Liver (tissue), 9 donors: ENCODE data around the gene DIAPH3. TPM values are rescaled to one million over a fixed set of nuclear protein-coding genes. Genes with fewer than 3 reads are reported as not detected.

Experiments used
- DNase-seq: peaks from one replicate; pipeline ENCODE4 v3.0.0-alpha.2; 2017; ENCODE audit warnings: low spot score
- H3K27ac ChIP-seq, 2 donors: one replicate each; pipeline ENCODE4 v1.7.0; 2013; ENCODE audit warnings: inconsistent platforms in 2 of 2, low read length in 2 of 2, control low read depth in 1 of 2, low read depth in 1 of 2, mild to moderate bottlenecking in 1 of 2
- H3K27me3 ChIP-seq, 4 donors: one replicate each; pipeline versions ENCODE4 v1.6.1 to v1.7.0; 2013; ENCODE audit warnings: low read length in 3 of 4, inconsistent platforms in 1 of 4, mild to moderate bottlenecking in 1 of 4, moderate library complexity in 1 of 4; ENCODE audit not compliant: control insufficient read depth in 4 of 4, insufficient read depth in 4 of 4
- H3K36me3 ChIP-seq, 4 donors: one replicate each; pipeline versions ENCODE4 v1.6.1 to v1.7.0; 2013; ENCODE audit warnings: low read length in 3 of 4, mild to moderate bottlenecking in 3 of 4, low read depth in 1 of 4, moderate library complexity in 1 of 4; ENCODE audit not compliant: control insufficient read depth in 4 of 4, insufficient read depth in 3 of 4
- H3K4me1 ChIP-seq, 4 donors: one replicate each; pipeline versions ENCODE4 v1.6.1 to v1.7.0; 2013; ENCODE audit warnings: low read length in 3 of 4, mild to moderate bottlenecking in 3 of 4, moderate library complexity in 1 of 4; ENCODE audit not compliant: control insufficient read depth in 4 of 4, insufficient read depth in 4 of 4
- H3K4me3 ChIP-seq, 3 donors: one replicate each; pipeline versions ENCODE4 v1.6.1 to v1.7.0; 2013; ENCODE audit warnings: low read length in 3 of 3, control low read depth in 1 of 3, low read depth in 1 of 3, mild to moderate bottlenecking in 1 of 3
- H3K9ac ChIP-seq, 2 donors: one replicate each; pipeline ENCODE4 v1.7.0; 2013; ENCODE audit warnings: low read length in 2 of 2, mild to moderate bottlenecking in 2 of 2, moderate library complexity in 2 of 2, control low read depth in 1 of 2, low read depth in 1 of 2
- H3K9me3 ChIP-seq, 4 donors: one replicate each; pipeline versions ENCODE4 v1.6.1 to v1.7.0; 2013; ENCODE audit warnings: low read length in 3 of 4; ENCODE audit not compliant: control insufficient read depth in 4 of 4
- EGR1 ChIP-seq, 2 donors: IDR thresholded peaks; 2 replicates each; pipeline ENCODE4 v1.6.1; 2016 to 2018; ENCODE audit warnings: antibody characterized with exemption in 2 of 2, low read depth in 2 of 2
- FOXA1 ChIP-seq: IDR thresholded peaks from 2 replicates; pipeline ENCODE4 v1.6.1; 2016; ENCODE audit warnings: antibody characterized with exemption
- FOXA2 ChIP-seq: IDR thresholded peaks from 2 replicates; pipeline ENCODE4 v1.6.1; 2016; ENCODE audit warnings: antibody characterized with exemption
- GABPA ChIP-seq, 2 donors: IDR thresholded peaks in 1 of 2; conservative IDR thresholded peaks in 1 of 2; 2 replicates each; pipeline ENCODE4 v1.6.1; 2016; ENCODE audit warnings: antibody characterized with exemption in 2 of 2, mild to moderate bottlenecking in 1 of 2, moderate library complexity in 1 of 2
- HNF4A ChIP-seq, 2 donors: conservative IDR thresholded peaks; 2 replicates each; pipeline ENCODE4 v1.6.1; 2016; ENCODE audit warnings: antibody characterized with exemption in 2 of 2, mild to moderate bottlenecking in 2 of 2
- HNF4G ChIP-seq: IDR thresholded peaks from 2 replicates; pipeline ENCODE4 v1.6.1; 2016; ENCODE audit warnings: antibody characterized with exemption
- JUND ChIP-seq, 2 donors: IDR thresholded peaks; 2 replicates each; pipeline ENCODE4 v1.6.1; 2016; ENCODE audit warnings: antibody characterized with exemption in 2 of 2
- NR2F2 ChIP-seq: IDR thresholded peaks from 2 replicates; pipeline ENCODE4 v1.6.1; 2016; ENCODE audit warnings: antibody characterized with exemption
- RAD21 ChIP-seq, 2 donors: IDR thresholded peaks; 2 replicates each; pipeline ENCODE4 v1.6.1; 2016; ENCODE audit warnings: antibody characterized with exemption in 2 of 2, mild to moderate bottlenecking in 2 of 2
- RXRA ChIP-seq, 2 donors: IDR thresholded peaks; 2 replicates each; pipeline ENCODE4 v1.6.1; 2017 to 2018; ENCODE audit warnings: antibody characterized with exemption in 2 of 2, mild to moderate bottlenecking in 1 of 2
- SP1 ChIP-seq: IDR thresholded peaks from 2 replicates; pipeline ENCODE4 v1.6.1; 2018; ENCODE audit warnings: antibody characterized with exemption, mild to moderate bottlenecking
- TAF1 ChIP-seq: conservative IDR thresholded peaks from 2 replicates; pipeline ENCODE4 v1.6.1; 2016; ENCODE audit warnings: antibody characterized with exemption, mild to moderate bottlenecking
- YY1 ChIP-seq: IDR thresholded peaks from 2 replicates; pipeline ENCODE4 v1.6.1; 2016; ENCODE audit warnings: antibody characterized with exemption, mild to moderate bottlenecking
- WGBS: extraction: QIAGEN DNeasy Blood & Tissue Kit; methylation state at CpG from one replicate; pipeline ENCODE4 v1.1.7; 2013; 5-methylcytosine and 5-hydroxymethylcytosine counted together
- polyA plus RNA-seq, 2 donors: library from polyadenylated mRNA; stranded (reverse) in 1 of 2; unstranded in 1 of 2; fragments of 200-250 nt in 1 of 2; fragments of >200 nt in 1 of 2; fragmentation: Nextera tagmentation in 1 of 2; extraction: Ambion mirVana in 1 of 2; gene quantifications; one replicate each; pipeline versions ENCODE4 v1.2.1 to v1.2.3, GENCODE V29; 2013 to 2015
- total RNA-seq, 2 donors: library from RNA; depleted of rRNA; stranded (reverse); fragments of >200 nt; gene quantifications; one replicate each; pipeline ENCODE4 v1.2.3, GENCODE V29; 2014
- TF ChIP-seq, protein P1 (sequence below): IDR thresholded peaks from 2 replicates; pipeline ENCODE4 v1.6.1; 2016; ENCODE audit warnings: antibody characterized with exemption
- TF ChIP-seq, protein P2 (sequence below): IDR thresholded peaks from 2 replicates; pipeline ENCODE4 v1.6.1; 2016; ENCODE audit warnings: antibody characterized with exemption
- TF ChIP-seq, protein P3 (sequence below): IDR thresholded peaks from 2 replicates; pipeline ENCODE4 v1.6.1; 2016; ENCODE audit warnings: antibody characterized with exemption
- TF ChIP-seq, protein P4 (sequence below): IDR thresholded peaks from 2 replicates; pipeline ENCODE4 v1.6.1; 2016; ENCODE audit warnings: antibody characterized with exemption, mild to moderate bottlenecking
- donor health status: healthy.
- donor health status: healthy.
- donor health status: healthy.
- donor health status: healthy.
- donor health status: healthy.

The DIAPH3 gene
- total and polyA plus RNA-seq, 4 donors = 0.08 to 11.1 (median 0.27) TPM

DNA sequence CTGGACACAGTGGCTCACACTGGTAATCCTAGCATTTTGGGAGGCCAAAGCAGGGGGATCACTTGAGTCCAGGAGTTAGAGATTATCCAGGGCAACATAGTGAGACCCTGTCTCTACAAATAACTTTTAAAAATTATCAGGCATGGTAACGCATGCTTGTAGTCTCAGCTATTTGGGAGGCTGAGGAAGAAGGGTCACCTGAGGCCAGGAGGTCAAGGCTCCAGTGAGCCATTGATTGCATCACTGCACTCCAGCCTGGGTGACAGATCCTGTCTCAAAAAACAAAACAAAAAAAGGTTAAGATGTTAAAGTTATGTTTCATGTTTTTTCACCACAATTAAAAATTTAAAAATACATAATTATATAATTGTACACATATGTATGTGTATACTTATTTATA, 19.2 kb upstream of the DIAPH3 start:
- no peaks in the 10 kb centered on the region for H3K4me1 ChIP-seq
- H3K27me3 ChIP-seq = peaks cover 0 to 4% (median 0%) of the 10 kb centered on the region in 4 donors
- H3K9me3 ChIP-seq = no peaks in the 10 kb centered on the region
- H3K27ac ChIP-seq = no peak overlapping the region
- whole genome bisulfite sequencing = 48% methylated on average over 1 of the region's 1 CpG
- TF ChIP-seq RAD21 (IDR thresholded peaks at IDR 0.05) (no peak), SP1 (no peak), HNF4G (no peak), GABPA (IDR thresholded peaks at IDR 0.05 in 1 of 2, conservative IDR thresholded peaks at IDR 0.05 in 1 of 2) (no peak), YY1 (no peak), HNF4A (conservative IDR thresholded peaks at IDR 0.05) (no peak), JUND (IDR thresholded peaks at IDR 0.05) (no peak), FOXA2 (no peak), FOXA1 (no peak), RXRA (IDR thresholded peaks at IDR 0.05) (no peak), EGR1 (IDR thresholded peaks at IDR 0.05; ENCODE audit: low read depth in 2 of 2) (no peak)
- TF ChIP-seq, protein P1, sequence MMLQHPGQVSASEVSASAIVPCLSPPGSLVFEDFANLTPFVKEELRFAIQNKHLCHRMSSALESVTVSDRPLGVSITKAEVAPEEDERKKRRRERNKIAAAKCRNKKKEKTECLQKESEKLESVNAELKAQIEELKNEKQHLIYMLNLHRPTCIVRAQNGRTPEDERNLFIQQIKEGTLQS = no peak
- TF ChIP-seq, protein P2, sequence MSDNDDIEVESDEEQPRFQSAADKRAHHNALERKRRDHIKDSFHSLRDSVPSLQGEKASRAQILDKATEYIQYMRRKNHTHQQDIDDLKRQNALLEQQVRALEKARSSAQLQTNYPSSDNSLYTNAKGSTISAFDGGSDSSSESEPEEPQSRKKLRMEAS = no peak
- TF ChIP-seq, protein P3, sequence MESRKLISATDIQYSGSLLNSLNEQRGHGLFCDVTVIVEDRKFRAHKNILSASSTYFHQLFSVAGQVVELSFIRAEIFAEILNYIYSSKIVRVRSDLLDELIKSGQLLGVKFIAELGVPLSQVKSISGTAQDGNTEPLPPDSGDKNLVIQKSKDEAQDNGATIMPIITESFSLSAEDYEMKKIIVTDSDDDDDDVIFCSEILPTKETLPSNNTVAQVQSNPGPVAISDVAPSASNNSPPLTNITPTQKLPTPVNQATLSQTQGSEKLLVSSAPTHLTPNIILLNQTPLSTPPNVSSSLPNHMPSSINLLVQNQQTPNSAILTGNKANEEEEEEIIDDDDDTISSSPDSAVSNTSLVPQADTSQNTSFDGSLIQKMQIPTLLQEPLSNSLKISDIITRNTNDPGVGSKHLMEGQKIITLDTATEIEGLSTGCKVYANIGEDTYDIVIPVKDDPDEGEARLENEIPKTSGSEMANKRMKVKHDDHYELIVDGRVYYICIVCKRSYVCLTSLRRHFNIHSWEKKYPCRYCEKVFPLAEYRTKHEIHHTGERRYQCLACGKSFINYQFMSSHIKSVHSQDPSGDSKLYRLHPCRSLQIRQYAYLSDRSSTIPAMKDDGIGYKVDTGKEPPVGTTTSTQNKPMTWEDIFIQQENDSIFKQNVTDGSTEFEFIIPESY = no peak
- TF ChIP-seq, protein P4, sequence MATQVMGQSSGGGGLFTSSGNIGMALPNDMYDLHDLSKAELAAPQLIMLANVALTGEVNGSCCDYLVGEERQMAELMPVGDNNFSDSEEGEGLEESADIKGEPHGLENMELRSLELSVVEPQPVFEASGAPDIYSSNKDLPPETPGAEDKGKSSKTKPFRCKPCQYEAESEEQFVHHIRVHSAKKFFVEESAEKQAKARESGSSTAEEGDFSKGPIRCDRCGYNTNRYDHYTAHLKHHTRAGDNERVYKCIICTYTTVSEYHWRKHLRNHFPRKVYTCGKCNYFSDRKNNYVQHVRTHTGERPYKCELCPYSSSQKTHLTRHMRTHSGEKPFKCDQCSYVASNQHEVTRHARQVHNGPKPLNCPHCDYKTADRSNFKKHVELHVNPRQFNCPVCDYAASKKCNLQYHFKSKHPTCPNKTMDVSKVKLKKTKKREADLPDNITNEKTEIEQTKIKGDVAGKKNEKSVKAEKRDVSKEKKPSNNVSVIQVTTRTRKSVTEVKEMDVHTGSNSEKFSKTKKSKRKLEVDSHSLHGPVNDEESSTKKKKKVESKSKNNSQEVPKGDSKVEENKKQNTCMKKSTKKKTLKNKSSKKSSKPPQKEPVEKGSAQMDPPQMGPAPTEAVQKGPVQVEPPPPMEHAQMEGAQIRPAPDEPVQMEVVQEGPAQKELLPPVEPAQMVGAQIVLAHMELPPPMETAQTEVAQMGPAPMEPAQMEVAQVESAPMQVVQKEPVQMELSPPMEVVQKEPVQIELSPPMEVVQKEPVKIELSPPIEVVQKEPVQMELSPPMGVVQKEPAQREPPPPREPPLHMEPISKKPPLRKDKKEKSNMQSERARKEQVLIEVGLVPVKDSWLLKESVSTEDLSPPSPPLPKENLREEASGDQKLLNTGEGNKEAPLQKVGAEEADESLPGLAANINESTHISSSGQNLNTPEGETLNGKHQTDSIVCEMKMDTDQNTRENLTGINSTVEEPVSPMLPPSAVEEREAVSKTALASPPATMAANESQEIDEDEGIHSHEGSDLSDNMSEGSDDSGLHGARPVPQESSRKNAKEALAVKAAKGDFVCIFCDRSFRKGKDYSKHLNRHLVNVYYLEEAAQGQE = no peak
- DNase-seq = no peak
- no peak overlapping the region for H3K4me3 ChIP-seq
- no peak overlapping the region for H3K9ac ChIP-seq
- H3K36me3 ChIP-seq = no peaks in the 10 kb centered on the region

DNA sequence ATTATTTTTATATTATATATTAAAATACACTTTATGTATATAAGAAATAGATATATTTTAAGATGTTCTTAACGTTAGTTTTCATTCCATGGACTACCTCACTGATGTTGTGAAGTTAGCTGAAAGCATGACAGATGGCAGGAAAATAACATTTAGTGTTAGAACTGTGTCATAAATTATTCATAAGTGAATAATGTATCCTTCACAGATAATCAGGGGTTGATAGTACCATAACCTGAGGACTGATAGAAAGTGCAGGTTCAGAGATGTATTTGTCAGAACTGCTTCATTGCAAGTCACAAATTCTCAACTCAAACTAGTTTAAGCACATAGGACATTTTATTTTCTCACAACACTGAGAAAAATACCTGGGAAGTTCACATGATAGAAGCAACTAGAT, 14.6 kb upstream of the DIAPH3 start:
- H3K4me3 ChIP-seq = no peak overlapping the region
- H3K36me3 ChIP-seq = no peaks in the 10 kb centered on the region
- WGBS = 90% methylated on average over 1 of the region's 1 CpG
- H3K9ac ChIP-seq = no peak overlapping the region
- TF ChIP-seq FOXA2 = no peak
- no peak for TF ChIP-seq NR2F2
- no peak for TF ChIP-seq TAF1
- TF ChIP-seq RXRA (IDR thresholded peaks at IDR 0.05) = no peak
- TF ChIP-seq EGR1 (IDR thresholded peaks at IDR 0.05; ENCODE audit: low read depth in 2 of 2) = no peak
- no peak for TF ChIP-seq JUND (IDR thresholded peaks at IDR 0.05)
- TF ChIP-seq, protein P2 = no peak
- no peak for TF ChIP-seq HNF4A (conservative IDR thresholded peaks at IDR 0.05)
- no peaks in the 10 kb centered on the region for H3K4me1 ChIP-seq
- no peaks in the 10 kb centered on the region for H3K9me3 ChIP-seq
- no peaks in the 10 kb centered on the region for H3K27me3 ChIP-seq
- DNase-seq = no peak
- H3K27ac ChIP-seq = no peak overlapping the region
